Uterus (tissue), 2 donors: ENCODE measurements around the gene RD3L.

Experiments
- POLR2A ChIP-seq, 2 donors: fragments of 450-650 bp; IDR thresholded peaks; one replicate each; pipeline ENCODE4 v1.6.1; 2016; ENCODE audit warnings: antibody characterized with exemption in 2 of 2, mild to moderate bottlenecking in 1 of 2, moderate library complexity in 1 of 2
- TF ChIP-seq, protein P1 (sequence below), 4 experiments: fragments of 200-600 bp in 2 of 4; fragments of 450-650 bp in 2 of 4; sonication (generic) in 2 of 4; IDR thresholded peaks; one replicate each; pipeline ENCODE4 v1.5.1; 2016 to 2019; ENCODE audit warnings: antibody characterized with exemption in 4 of 4, mild to moderate bottlenecking in 2 of 4, moderate library complexity in 1 of 4

DNA sequence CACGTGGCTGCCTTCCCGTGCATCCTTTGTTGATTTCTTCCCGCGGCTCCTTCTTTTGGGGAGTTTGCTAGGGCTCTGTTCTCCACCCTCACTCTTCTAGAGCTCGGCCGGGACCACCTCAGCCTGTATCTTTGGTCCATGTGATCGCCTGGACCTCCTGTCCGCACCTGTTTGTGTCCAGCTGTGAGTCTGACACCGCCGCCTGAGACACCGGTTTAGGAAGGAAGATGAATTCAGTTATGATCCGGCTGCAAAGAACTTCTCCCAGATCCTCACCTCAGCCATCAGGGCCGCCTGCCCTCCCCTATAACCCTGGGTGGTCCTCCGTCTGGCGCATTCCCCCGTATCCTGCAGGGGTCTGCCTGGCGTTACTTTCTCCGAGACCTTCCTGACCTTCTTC, 14.8 kb downstream of the RD3L start:
- TF ChIP-seq, protein P1, sequence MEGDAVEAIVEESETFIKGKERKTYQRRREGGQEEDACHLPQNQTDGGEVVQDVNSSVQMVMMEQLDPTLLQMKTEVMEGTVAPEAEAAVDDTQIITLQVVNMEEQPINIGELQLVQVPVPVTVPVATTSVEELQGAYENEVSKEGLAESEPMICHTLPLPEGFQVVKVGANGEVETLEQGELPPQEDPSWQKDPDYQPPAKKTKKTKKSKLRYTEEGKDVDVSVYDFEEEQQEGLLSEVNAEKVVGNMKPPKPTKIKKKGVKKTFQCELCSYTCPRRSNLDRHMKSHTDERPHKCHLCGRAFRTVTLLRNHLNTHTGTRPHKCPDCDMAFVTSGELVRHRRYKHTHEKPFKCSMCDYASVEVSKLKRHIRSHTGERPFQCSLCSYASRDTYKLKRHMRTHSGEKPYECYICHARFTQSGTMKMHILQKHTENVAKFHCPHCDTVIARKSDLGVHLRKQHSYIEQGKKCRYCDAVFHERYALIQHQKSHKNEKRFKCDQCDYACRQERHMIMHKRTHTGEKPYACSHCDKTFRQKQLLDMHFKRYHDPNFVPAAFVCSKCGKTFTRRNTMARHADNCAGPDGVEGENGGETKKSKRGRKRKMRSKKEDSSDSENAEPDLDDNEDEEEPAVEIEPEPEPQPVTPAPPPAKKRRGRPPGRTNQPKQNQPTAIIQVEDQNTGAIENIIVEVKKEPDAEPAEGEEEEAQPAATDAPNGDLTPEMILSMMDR (IDR thresholded peaks at IDR 0.05), result no peak
- TF ChIP-seq POLR2A (IDR thresholded peaks at IDR 0.05), result no peak
